Stimulated activated CD4-positive, alpha-beta T cell treated with anti-CD3 and anti-CD28 coated beads, Interleukin-1b, Interleukin-23, amount 100 ng/mL, for 1 hour (primary cell): ENCODE results near the gene INPPL1.

ENCODE experiments used
- DNase-seq, 2 donors: peaks; one replicate each; pipeline ENCODE4 v3.0.0-alpha.2; 2020; ENCODE audit warnings: low read depth in 2 of 2

The INPPL1 gene

DNA sequence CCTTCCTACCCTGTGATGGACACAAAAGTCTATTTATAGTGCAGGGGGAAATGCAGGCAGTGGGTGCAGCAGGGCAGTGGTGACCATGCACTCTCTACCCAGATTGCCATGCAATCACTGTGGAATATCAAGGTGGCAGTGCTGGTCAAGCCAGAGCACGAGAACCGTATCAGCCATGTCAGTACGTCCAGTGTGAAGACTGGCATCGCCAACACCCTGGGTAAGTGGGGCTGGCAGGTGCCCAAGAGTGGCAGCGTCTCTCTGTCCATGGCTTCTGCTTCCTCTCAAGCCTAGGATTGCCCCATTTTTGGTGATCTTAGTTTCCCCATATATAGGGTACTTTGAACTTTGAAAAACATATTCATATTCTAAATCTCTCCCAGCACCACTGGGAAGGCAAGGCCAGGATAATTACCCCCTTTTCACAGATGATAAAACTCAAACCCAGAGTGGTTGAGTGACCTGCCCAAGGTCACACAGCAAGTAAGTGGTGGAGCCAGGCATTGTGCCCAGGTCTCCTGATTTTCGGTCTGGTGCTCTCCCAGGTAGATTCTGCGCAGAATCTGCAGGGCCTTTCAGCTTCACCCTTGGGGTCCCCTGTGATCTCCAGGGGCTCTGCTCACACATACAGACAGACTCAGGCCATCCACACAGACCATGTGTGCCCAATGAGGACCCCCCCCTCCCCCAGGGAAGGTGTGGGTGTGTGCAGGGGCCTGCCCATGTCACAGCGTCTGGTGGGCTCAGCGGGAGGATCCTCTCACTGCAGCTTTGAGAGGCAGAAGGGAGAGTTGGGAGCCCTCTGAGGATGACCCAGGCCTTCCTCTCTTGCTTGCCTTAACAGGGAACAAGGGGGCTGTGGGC, 7.1 kb downstream of the INPPL1 start:
- no peak for DNase-seq

DNA sequence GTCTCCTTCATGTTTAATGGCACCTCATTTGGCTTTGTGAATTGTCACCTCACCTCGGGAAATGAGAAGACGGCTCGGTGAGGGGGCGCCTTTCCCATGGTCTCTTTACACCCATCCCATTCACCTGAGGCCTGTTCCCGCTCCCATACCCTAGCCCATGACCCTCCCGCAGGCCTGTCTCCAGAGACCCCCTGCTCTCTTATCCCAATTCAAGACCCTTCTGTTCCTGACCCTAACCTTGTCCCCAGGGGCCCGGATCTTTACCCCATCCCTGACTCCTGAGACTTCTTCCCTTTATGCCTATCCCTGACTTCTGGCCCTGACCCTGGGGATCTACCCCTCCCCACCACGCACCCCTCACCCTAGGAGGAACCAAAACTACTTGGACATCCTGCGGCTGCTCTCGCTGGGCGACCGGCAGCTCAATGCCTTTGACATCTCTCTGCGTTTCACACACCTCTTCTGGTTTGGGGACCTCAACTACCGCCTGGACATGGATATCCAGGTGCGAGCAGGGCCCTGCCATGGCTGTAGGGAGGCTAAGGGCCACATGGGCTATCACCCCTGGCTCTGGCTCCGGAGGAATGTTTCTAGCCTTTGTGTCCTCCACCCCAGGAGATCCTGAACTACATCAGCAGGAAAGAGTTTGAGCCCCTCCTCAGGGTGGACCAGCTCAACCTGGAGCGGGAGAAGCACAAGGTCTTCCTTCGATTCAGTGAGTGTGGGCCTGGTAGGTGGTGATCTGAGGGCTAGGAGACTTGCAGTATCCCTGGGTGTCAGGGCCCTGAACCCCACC, 7.9 kb downstream of the INPPL1 start:
- DNase-seq, result no peak

- DNase-seq, result no peak
These were observed 8.6 kb downstream of the INPPL1 start for GRCh38 chr11:72233056-72233772.

GRCh38 chr11:72233773-72234513, 9.4 kb downstream of the INPPL1 start:
- DNase-seq, result no peak

DNA sequence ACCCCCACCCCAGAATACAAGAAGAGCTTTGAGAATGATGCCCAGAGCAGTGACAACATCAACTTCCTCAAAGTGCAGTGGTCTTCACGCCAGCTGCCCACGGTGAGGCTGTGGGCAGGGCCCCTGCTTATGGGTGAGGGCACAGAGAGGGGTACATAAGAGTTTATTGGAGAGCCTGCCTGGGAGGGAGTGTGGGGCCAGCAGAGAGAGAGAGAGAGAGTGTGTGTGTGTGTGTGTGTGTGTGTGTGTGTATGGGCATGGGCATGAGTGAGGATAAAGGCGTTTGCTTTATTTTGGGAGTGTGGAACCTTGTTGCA, 9.9 kb downstream of the INPPL1 start:
- DNase-seq, result no peak

- DNase-seq, result no peak
These were observed 10.4 kb downstream of the INPPL1 start for GRCh38 chr11:72234920-72235319.

DNA sequence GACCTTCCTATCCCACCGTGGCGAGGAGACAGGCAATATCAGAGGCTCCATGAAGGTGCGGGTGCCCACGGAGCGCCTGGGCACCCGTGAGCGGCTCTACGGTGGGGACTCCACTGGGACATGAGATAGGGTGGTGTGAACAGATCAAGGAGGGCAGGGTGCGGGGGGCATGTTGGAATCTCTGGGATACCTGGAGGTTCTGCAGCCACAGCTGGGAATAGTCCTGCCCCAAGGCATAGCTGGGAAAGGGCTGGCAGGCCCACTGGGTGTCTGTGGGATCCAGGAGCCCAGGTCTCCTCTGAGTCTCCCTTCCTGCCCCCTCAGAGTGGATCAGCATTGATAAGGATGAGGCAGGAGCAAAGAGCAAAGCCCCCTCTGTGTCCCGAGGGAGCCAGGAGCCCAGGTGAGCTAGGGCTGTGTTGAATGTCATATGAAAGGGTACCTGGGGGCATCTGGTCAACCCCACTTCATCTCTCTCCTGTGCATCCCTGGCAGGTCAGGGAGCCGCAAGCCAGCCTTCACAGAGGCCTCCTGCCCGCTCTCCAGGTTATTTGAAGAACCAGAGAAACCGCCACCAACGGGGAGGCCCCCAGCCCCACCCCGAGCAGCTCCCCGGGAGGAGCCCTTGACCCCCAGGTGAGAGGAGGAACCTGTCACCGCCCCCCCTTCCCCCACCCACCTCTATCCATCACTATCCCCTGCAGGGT, 10.9 kb downstream of the INPPL1 start:
- DNase-seq, result no peak

GRCh38 chr11:72236083-72236697, 11.6 kb downstream of the INPPL1 start:
- no peak for DNase-seq

GRCh38 chr11:72236774-72237111, 12.2 kb downstream of the INPPL1 start:
- DNase-seq, result no peak

DNA sequence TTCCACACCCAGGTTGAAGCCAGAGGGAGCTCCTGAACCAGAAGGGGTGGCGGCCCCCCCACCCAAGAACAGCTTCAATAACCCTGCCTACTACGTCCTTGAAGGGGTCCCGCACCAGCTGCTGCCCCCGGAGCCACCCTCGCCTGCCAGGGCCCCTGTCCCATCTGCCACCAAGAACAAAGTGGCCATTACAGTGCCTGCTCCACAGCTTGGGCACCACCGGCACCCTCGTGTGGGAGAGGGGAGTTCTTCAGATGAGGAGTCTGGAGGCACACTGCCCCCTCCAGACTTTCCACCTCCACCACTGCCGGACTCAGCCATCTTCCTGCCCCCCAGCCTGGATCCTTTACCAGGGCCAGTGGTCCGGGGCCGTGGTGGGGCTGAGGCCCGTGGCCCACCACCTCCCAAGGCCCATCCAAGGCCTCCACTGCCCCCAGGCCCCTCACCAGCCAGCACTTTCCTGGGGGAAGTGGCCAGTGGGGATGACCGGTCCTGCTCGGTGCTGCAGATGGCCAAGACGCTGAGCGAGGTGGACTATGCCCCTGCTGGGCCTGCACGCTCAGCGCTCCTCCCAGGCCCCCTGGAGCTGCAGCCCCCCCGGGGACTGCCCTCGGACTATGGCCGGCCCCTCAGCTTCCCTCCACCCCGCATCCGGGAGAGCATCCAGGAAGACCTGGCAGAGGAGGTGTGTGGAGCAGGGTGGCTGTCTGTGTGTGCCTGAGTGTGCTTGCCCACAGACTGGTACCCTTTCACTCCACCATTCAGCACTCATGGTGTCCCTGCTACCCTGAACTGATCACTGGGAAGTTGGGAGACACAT, 12.8 kb downstream of the INPPL1 start:
- no peak for DNase-seq

DNA sequence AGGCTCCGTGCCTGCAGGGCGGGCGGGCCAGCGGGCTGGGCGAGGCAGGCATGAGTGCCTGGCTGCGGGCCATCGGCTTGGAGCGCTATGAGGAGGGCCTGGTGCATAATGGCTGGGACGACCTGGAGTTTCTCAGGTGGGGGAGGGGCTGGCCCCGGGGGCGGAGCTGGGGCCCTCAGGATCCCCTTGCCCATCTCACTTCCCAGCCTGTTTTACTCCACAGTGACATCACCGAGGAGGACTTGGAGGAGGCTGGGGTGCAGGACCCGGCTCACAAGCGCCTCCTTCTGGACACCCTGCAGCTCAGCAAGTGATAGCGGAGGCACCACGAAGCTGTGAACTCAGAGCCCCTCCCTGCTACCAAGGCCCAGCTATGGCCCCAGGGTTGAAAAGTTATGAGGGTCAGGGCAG, 13.5 kb downstream of the INPPL1 start:
- DNase-seq, result no peak

GRCh38 chr11:72238492-72239312, 14.1 kb downstream of the INPPL1 start:
- no peak for DNase-seq

DNA sequence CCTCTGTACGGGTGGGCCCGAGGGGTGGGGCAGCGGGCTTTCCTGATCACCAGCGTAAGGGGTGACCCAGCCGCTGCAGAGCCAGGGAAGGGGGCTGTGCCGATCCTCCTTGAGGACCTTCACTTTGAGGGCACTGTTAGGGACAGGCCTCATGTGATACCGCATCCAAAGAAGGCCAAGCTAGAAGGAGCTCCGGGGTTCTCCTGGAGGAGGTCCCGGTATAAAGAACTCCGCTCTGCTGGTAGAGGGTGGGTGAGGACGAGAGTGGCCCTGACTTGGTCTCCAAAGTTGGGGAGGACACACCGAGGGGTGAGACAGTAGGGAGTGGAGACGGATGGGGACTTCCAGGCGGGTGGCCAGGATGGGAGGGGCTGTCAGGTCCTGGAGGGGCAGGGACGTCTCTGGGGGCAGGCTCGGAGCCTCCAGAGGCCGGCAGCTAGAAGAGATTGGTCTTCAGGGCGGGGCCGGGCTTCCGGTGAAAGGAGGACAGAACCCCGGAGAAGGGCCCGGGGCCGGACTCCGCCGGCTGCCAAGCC, 14.8 kb downstream of the INPPL1 start:
- DNase-seq, result no peak

GRCh38 chr11:72239849-72240460, 15.4 kb downstream of the INPPL1 start:
- no peak for DNase-seq

- DNase-seq, result no peak
These were observed 16.1 kb downstream of the INPPL1 start for GRCh38 chr11:72240461-72241290.

DNA sequence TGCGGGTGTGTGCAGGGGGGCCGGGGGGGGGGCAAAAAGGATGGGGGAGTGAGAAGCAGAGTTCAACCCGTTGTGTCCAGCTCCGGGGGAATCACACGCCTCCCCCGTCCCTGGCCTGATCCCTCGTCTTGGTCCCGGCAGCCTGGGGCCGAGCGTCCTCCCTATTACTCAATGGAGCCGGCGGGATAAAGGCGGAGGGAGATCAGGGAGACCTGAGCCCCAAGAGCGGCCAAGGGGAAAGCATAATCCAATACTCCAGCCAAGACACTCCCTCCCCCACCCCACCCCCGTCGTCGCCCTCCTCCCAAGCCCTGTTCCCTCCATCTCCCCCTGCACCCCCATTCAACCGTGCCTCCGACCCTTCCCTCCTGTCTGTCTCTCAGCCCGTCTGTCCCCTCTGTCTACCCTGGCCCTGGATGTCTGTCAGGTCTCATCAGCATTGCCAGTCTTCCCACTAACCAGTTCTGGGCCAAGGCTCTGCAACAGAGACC, 16.8 kb downstream of the INPPL1 start:
- DNase-seq, result no peak

GRCh38 chr11:72242141-72242540, 17.6 kb downstream of the INPPL1 start:
- DNase-seq, result no peak
